ENCODE results near the gene AOX1.
A peak's percentile ranks its signal among the peaks of the same experiment; 100 is the strongest.

AOX1 gene

GRCh38 chr2:200652158-200652557 lies 66.3 kb downstream of the AOX1 start:
- Histone ChIP-seq H3K27ac (ENCODE audit: low read depth, low read length, severe bottlenecking) (no peak overlapping the region), H3K9me3 (ENCODE audit: control insufficient read depth, low read length) (no peaks in the 10 kb centered on the region), H3K4me3 (ENCODE audit: extremely low read depth, insufficient read depth, low read length, poor library complexity, severe bottlenecking) (no peak overlapping the region), H3K4me1 (ENCODE audit: control insufficient read depth, insufficient read depth, low read length, poor library complexity, severe bottlenecking) (peaks cover 7% of the 10 kb centered on the region), H3K36me3 (ENCODE audit: control insufficient read depth, insufficient read depth, low read length) (no peaks in the 10 kb centered on the region)
- WGBS, 2 experiments (ENCODE audit: insufficient coverage in 2 of 2) = 63 to 100% methylated on average over 1 of the region's 1 CpG

GRCh38 chr2:200653021-200653420 lies 67.2 kb downstream of the AOX1 start:
- no peak overlapping the region for H3K4me3 ChIP-seq (ENCODE audit: extremely low read depth, insufficient read depth, low read length, poor library complexity, severe bottlenecking)
- peaks cover 7% of the 10 kb centered on the region for H3K4me1 ChIP-seq (ENCODE audit: control insufficient read depth, insufficient read depth, low read length, poor library complexity, severe bottlenecking)
- 90 to 100% methylated on average over 1 to 3 of the region's 3 CpGs for WGBS, 2 experiments (ENCODE audit: insufficient coverage in 2 of 2)
- no peaks in the 10 kb centered on the region for H3K9me3 ChIP-seq (ENCODE audit: control insufficient read depth, low read length)
- H3K27ac ChIP-seq (ENCODE audit: low read depth, low read length, severe bottlenecking) = no peak overlapping the region
- no peaks in the 10 kb centered on the region for H3K36me3 ChIP-seq (ENCODE audit: control insufficient read depth, insufficient read depth, low read length)

- WGBS, 2 experiments (ENCODE audit: insufficient coverage in 2 of 2) = 71 to 93% methylated on average over 3 of the region's 3 CpGs
- no peaks in the 10 kb centered on the region for H3K36me3 ChIP-seq (ENCODE audit: control insufficient read depth, insufficient read depth, low read length)
Measured at GRCh38 chr2:200654823-200655222, 69.0 kb downstream of the AOX1 start.

GRCh38 chr2:200655918-200656580 lies 70.2 kb downstream of the AOX1 start:
- no peaks in the 10 kb centered on the region for H3K9me3 ChIP-seq (ENCODE audit: control insufficient read depth, low read length)
- H3K4me3 ChIP-seq (ENCODE audit: extremely low read depth, insufficient read depth, low read length, poor library complexity, severe bottlenecking) = no peak overlapping the region
- 94 to 100% methylated on average over 2 to 3 of the region's 3 CpGs for WGBS, 2 experiments (ENCODE audit: insufficient coverage in 2 of 2)
- no peak overlapping the region for H3K27ac ChIP-seq (ENCODE audit: low read depth, low read length, severe bottlenecking)
- H3K36me3 ChIP-seq (ENCODE audit: control insufficient read depth, insufficient read depth, low read length) = no peaks in the 10 kb centered on the region
- H3K4me1 ChIP-seq (ENCODE audit: control insufficient read depth, insufficient read depth, low read length, poor library complexity, severe bottlenecking) = no peaks in the 10 kb centered on the region

More at GRCh38 chr2:200654823-200655222, 69.0 kb downstream of the AOX1 start:
- Histone ChIP-seq H3K27ac (ENCODE audit: low read depth, low read length, severe bottlenecking) (no peak overlapping the region), H3K4me3 (ENCODE audit: extremely low read depth, insufficient read depth, low read length, poor library complexity, severe bottlenecking) (no peak overlapping the region), H3K9me3 (ENCODE audit: control insufficient read depth, low read length) (no peaks in the 10 kb centered on the region), H3K4me1 (ENCODE audit: control insufficient read depth, insufficient read depth, low read length, poor library complexity, severe bottlenecking) (no peaks in the 10 kb centered on the region)

- no peak overlapping the region for H3K4me3 ChIP-seq (ENCODE audit: extremely low read depth, insufficient read depth, low read length, poor library complexity, severe bottlenecking)
- 86 to 88% methylated on average over 4 of the region's 5 CpGs for WGBS, 2 experiments (ENCODE audit: insufficient coverage in 2 of 2)
- no peaks in the 10 kb centered on the region for H3K9me3 ChIP-seq (ENCODE audit: control insufficient read depth, low read length)
- H3K27ac ChIP-seq (ENCODE audit: low read depth, low read length, severe bottlenecking) = no peak overlapping the region
- peaks cover 9% of the 10 kb centered on the region for H3K4me1 ChIP-seq (ENCODE audit: control insufficient read depth, insufficient read depth, low read length, poor library complexity, severe bottlenecking)
- no peaks in the 10 kb centered on the region for H3K36me3 ChIP-seq (ENCODE audit: control insufficient read depth, insufficient read depth, low read length)
Measured at GRCh38 chr2:200658278-200658864, 72.6 kb downstream of the AOX1 start.

- H3K4me3 ChIP-seq (ENCODE audit: extremely low read depth, insufficient read depth, low read length, poor library complexity, severe bottlenecking) = no peak overlapping the region
- no peaks in the 10 kb centered on the region for H3K36me3 ChIP-seq (ENCODE audit: control insufficient read depth, insufficient read depth, low read length)
- WGBS, 2 experiments (ENCODE audit: insufficient coverage in 2 of 2) = 92 to 94% methylated on average over 3 of the region's 4 CpGs
- H3K9me3 ChIP-seq (ENCODE audit: control insufficient read depth, low read length) = no peaks in the 10 kb centered on the region
- H3K4me1 ChIP-seq (ENCODE audit: control insufficient read depth, insufficient read depth, low read length, poor library complexity, severe bottlenecking) = peaks cover 9% of the 10 kb centered on the region
- no peak overlapping the region for H3K27ac ChIP-seq (ENCODE audit: low read depth, low read length, severe bottlenecking)
Measured at GRCh38 chr2:200659410-200659809, 73.6 kb downstream of the AOX1 start.

- H3K4me3 ChIP-seq (ENCODE audit: extremely low read depth, insufficient read depth, low read length, poor library complexity, severe bottlenecking) = no peak overlapping the region
- no peaks in the 10 kb centered on the region for H3K9me3 ChIP-seq (ENCODE audit: control insufficient read depth, low read length)
- H3K4me1 ChIP-seq (ENCODE audit: control insufficient read depth, insufficient read depth, low read length, poor library complexity, severe bottlenecking) = peaks cover 9% of the 10 kb centered on the region
- no peaks in the 10 kb centered on the region for H3K36me3 ChIP-seq (ENCODE audit: control insufficient read depth, insufficient read depth, low read length)
- no peak overlapping the region for H3K27ac ChIP-seq (ENCODE audit: low read depth, low read length, severe bottlenecking)
- WGBS, 2 experiments (ENCODE audit: insufficient coverage in 2 of 2) = no CpG with 5 or more reads among the region's 1 CpG
Measured at GRCh38 chr2:200661477-200661876, 75.7 kb downstream of the AOX1 start.

- Histone ChIP-seq H3K27ac (ENCODE audit: low read depth, low read length, severe bottlenecking) (peak overlapping the region; percentile 51), H3K36me3 (ENCODE audit: control insufficient read depth, insufficient read depth, low read length) (no peaks in the 10 kb centered on the region), H3K4me3 (ENCODE audit: extremely low read depth, insufficient read depth, low read length, poor library complexity, severe bottlenecking) (no peak overlapping the region), H3K9me3 (ENCODE audit: control insufficient read depth, low read length) (no peaks in the 10 kb centered on the region), H3K4me1 (ENCODE audit: control insufficient read depth, insufficient read depth, low read length, poor library complexity, severe bottlenecking) (peaks cover 9% of the 10 kb centered on the region)
- WGBS, 2 experiments (ENCODE audit: insufficient coverage in 2 of 2) = 79 to 85% methylated on average over 6 of the region's 7 CpGs
Measured at GRCh38 chr2:200662727-200663126, 76.9 kb downstream of the AOX1 start.

- peaks cover 9% of the 10 kb centered on the region for H3K4me1 ChIP-seq (ENCODE audit: control insufficient read depth, insufficient read depth, low read length, poor library complexity, severe bottlenecking)
- no peaks in the 10 kb centered on the region for H3K9me3 ChIP-seq (ENCODE audit: control insufficient read depth, low read length)
- no peak overlapping the region for H3K4me3 ChIP-seq (ENCODE audit: extremely low read depth, insufficient read depth, low read length, poor library complexity, severe bottlenecking)
- no peaks in the 10 kb centered on the region for H3K36me3 ChIP-seq (ENCODE audit: control insufficient read depth, insufficient read depth, low read length)
- no peak overlapping the region for H3K27ac ChIP-seq (ENCODE audit: low read depth, low read length, severe bottlenecking)
- 76 to 90% methylated on average over 2 to 5 of the region's 6 CpGs for WGBS, 2 experiments (ENCODE audit: insufficient coverage in 2 of 2)
Measured at GRCh38 chr2:200664770-200665494, 79.1 kb downstream of the AOX1 start.

GRCh38 chr2:200665626-200666453 lies 80.0 kb downstream of the AOX1 start:
- no peak overlapping the region for H3K27ac ChIP-seq (ENCODE audit: low read depth, low read length, severe bottlenecking)
- peaks cover 9% of the 10 kb centered on the region for H3K4me1 ChIP-seq (ENCODE audit: control insufficient read depth, insufficient read depth, low read length, poor library complexity, severe bottlenecking)
- 38 to 44% methylated on average over 1 of the region's 2 CpGs for WGBS, 2 experiments (ENCODE audit: insufficient coverage in 2 of 2)
- no peaks in the 10 kb centered on the region for H3K9me3 ChIP-seq (ENCODE audit: control insufficient read depth, low read length)
- no peak overlapping the region for H3K4me3 ChIP-seq (ENCODE audit: extremely low read depth, insufficient read depth, low read length, poor library complexity, severe bottlenecking)
- no peaks in the 10 kb centered on the region for H3K36me3 ChIP-seq (ENCODE audit: control insufficient read depth, insufficient read depth, low read length)

Measured in mesodermal cell (in vitro differentiated cells).